Panc1 (cell line): Measurements from ENCODE around the gene LRMDA.

Experiments
- CTCF ChIP-seq: fragments of 450-650 bp; IDR thresholded peaks from 2 replicates; pipeline ENCODE4 v1.5.1; 2017; ENCODE audit warnings: mild to moderate bottlenecking
- POLR2AphosphoS5 ChIP-seq: IDR thresholded peaks from 2 replicates; pipeline ENCODE4 v1.6.1; 2012; ENCODE audit warnings: mild to moderate bottlenecking, low read depth, low read length, moderate library complexity

GRCh38 chr10:76284351-76284750 is 852.9 kb downstream of the LRMDA start:
- TF ChIP-seq CTCF (no peak), POLR2AphosphoS5 (no peak)
